ENCODE measurements around the gene SLCO1B1. TPM values are rescaled to one million over a fixed set of nuclear protein-coding genes. Genes with fewer than 3 reads are reported as not detected.
A peak's percentile ranks its signal among the peaks of the same experiment; 100 is the strongest.
"Not testable (repeated sequence)": the region's sequence is repeated elsewhere in the genome, so short reads cannot be mapped to it uniquely, and the experiment has no call there.

SLCO1B1 gene, protein sequence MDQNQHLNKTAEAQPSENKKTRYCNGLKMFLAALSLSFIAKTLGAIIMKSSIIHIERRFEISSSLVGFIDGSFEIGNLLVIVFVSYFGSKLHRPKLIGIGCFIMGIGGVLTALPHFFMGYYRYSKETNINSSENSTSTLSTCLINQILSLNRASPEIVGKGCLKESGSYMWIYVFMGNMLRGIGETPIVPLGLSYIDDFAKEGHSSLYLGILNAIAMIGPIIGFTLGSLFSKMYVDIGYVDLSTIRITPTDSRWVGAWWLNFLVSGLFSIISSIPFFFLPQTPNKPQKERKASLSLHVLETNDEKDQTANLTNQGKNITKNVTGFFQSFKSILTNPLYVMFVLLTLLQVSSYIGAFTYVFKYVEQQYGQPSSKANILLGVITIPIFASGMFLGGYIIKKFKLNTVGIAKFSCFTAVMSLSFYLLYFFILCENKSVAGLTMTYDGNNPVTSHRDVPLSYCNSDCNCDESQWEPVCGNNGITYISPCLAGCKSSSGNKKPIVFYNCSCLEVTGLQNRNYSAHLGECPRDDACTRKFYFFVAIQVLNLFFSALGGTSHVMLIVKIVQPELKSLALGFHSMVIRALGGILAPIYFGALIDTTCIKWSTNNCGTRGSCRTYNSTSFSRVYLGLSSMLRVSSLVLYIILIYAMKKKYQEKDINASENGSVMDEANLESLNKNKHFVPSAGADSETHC
- total RNA-seq (2021; ENCODE audit: unreplicated experiment), result not detected
- not detected for polyA plus RNA-seq (2012; ENCODE audit: insufficient read length)
- percentile 5 among the genes with signal in this experiment for Bru-seq, nascent RNA
- percentile 3 among the genes with signal in this experiment for BruChase-seq, experiment 1, labeled RNA remaining after a 2-hour chase
- BruChase-seq, experiment 2, labeled RNA remaining after a 6-hour chase, result percentile 7 among the genes with signal in this experiment
- long read RNA-seq, result 0 reads

DNA sequence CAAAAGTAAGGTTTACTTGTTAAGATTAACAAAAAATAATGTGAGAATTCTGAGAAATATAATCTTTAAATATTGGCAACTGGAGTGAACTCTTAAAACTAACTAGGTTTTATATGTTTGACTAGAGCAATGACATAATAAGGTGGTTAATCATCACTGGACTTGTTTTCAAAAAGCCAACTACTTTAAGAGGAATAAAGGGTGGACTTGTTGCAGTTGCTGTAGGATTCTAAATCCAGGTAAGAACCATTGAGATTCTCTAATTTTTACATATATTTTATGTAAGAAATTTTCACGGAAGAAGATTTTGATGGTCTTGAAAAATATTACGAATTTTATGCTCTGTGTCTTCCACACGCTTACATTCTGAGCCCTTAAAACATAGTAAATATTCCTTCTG is at the start of gene SLCO1B1:
TSS of gene SLCO1B1 (plus strand) at position 197 of the 400 bp plus-strand sequence. CDS start 10,381 bp downstream, outside the sequence.
- H3K27me3 ChIP-seq (ENCODE audit: control insufficient read depth, insufficient read depth, low read length), result no peaks in the 10 kb centered on the region
- BruUV-seq (replicated peaks), result no TSS peak
- DNase-seq (ENCODE audit: low read depth, low spot score), result no peak
- ChIA-PET CTCF (no interaction called here), POLR2A (no interaction called here)
- no peaks in the 10 kb centered on the region for H3K9me3 ChIP-seq (ENCODE audit: control insufficient read depth, insufficient read depth, low read depth, low read length)
- in situ Hi-C loops (cut with HindIII; ENCODE audit: low pct_unique_long_range_greater_than_20kb, low sequenced_read_pairs) (no loop called here), intact Hi-C loops (cut with micrococcal nuclease; ENCODE audit: unreplicated experiment) (no loop called here)
- H3K4me1 ChIP-seq (ENCODE audit: control insufficient read depth, insufficient read depth, low read length), result no peaks in the 10 kb centered on the region
- H3K36me3 ChIP-seq (ENCODE audit: control insufficient read depth, insufficient read depth, low read length), result no peaks in the 10 kb centered on the region
- ATAC-seq, result no peak
- H3K4me3 ChIP-seq (ENCODE audit: low read depth in 2 of 2, low read length in 2 of 2), result no peak within 1 kb of the TSS
- TF ChIP-seq, protein P1, sequence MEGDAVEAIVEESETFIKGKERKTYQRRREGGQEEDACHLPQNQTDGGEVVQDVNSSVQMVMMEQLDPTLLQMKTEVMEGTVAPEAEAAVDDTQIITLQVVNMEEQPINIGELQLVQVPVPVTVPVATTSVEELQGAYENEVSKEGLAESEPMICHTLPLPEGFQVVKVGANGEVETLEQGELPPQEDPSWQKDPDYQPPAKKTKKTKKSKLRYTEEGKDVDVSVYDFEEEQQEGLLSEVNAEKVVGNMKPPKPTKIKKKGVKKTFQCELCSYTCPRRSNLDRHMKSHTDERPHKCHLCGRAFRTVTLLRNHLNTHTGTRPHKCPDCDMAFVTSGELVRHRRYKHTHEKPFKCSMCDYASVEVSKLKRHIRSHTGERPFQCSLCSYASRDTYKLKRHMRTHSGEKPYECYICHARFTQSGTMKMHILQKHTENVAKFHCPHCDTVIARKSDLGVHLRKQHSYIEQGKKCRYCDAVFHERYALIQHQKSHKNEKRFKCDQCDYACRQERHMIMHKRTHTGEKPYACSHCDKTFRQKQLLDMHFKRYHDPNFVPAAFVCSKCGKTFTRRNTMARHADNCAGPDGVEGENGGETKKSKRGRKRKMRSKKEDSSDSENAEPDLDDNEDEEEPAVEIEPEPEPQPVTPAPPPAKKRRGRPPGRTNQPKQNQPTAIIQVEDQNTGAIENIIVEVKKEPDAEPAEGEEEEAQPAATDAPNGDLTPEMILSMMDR (IDR thresholded peaks at IDR 0.05), result no peak
- TF ChIP-seq TCF7L2 (IDR thresholded peaks at IDR 0.05; ENCODE audit: low read depth, low read length) (no peak), POLR2AphosphoS5 (IDR thresholded peaks at IDR 0.05; ENCODE audit: low read depth, low read length) (no peak), SIN3A (IDR thresholded peaks at IDR 0.05; ENCODE audit: borderline replicate concordance, insufficient read depth, low read depth, low read length) (no peak)
- TF ChIP-seq, protein P2, sequence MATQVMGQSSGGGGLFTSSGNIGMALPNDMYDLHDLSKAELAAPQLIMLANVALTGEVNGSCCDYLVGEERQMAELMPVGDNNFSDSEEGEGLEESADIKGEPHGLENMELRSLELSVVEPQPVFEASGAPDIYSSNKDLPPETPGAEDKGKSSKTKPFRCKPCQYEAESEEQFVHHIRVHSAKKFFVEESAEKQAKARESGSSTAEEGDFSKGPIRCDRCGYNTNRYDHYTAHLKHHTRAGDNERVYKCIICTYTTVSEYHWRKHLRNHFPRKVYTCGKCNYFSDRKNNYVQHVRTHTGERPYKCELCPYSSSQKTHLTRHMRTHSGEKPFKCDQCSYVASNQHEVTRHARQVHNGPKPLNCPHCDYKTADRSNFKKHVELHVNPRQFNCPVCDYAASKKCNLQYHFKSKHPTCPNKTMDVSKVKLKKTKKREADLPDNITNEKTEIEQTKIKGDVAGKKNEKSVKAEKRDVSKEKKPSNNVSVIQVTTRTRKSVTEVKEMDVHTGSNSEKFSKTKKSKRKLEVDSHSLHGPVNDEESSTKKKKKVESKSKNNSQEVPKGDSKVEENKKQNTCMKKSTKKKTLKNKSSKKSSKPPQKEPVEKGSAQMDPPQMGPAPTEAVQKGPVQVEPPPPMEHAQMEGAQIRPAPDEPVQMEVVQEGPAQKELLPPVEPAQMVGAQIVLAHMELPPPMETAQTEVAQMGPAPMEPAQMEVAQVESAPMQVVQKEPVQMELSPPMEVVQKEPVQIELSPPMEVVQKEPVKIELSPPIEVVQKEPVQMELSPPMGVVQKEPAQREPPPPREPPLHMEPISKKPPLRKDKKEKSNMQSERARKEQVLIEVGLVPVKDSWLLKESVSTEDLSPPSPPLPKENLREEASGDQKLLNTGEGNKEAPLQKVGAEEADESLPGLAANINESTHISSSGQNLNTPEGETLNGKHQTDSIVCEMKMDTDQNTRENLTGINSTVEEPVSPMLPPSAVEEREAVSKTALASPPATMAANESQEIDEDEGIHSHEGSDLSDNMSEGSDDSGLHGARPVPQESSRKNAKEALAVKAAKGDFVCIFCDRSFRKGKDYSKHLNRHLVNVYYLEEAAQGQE (IDR thresholded peaks at IDR 0.05; ENCODE audit: insufficient read depth in 1 of 2, low read depth in 2 of 2, low read length in 1 of 2), result no peak
- H3K27ac ChIP-seq (ENCODE audit: low read length), result no peak within 1 kb of the TSS

DNA sequence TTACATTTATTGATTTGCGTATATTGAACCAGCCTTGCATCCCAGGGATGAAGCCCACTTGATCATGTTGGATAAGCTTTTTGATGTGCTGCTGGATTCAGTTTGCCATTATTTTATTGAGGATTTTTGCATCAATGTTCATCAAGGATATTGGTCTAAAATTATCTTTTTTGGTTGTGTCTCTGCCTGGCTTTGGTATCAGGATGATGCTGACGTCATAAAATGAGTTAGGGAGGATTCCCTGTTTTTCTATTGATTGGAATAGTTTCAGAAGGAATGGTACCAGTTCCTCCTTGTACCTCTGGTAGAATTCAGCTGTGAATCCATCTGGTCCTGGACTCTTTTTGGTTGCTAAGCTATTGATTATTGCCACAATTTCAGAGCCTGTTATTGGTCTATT is 46.2 kb upstream of the SLCO1B1 start:
- BruUV-seq (replicated peaks); CTCF ChIA-PET; H3K36me3 ChIP-seq (ENCODE audit: control insufficient read depth, insufficient read depth, low read length); H3K27me3 ChIP-seq (ENCODE audit: control insufficient read depth, insufficient read depth, low read length); DNase-seq (ENCODE audit: low read depth, low spot score); ATAC-seq; H3K9me3 ChIP-seq (ENCODE audit: control insufficient read depth, insufficient read depth, low read depth, low read length); intact Hi-C loops (cut with micrococcal nuclease; ENCODE audit: unreplicated experiment); H3K27ac ChIP-seq (ENCODE audit: low read length); POLR2A ChIA-PET; in situ Hi-C loops (cut with HindIII; ENCODE audit: low pct_unique_long_range_greater_than_20kb, low sequenced_read_pairs); H3K4me1 ChIP-seq (ENCODE audit: control insufficient read depth, insufficient read depth, low read length); H3K4me3 ChIP-seq (ENCODE audit: low read depth in 2 of 2, low read length in 2 of 2): not testable (repeated sequence)
